HEK293 (cell line): Measurements from ENCODE around the gene GON7.

ENCODE experiments used
- CTCF ChIA-PET: fragments of 350-600 bp; formaldehyde crosslinking; extraction: SDS; loops from one replicate; lab custom pipeline; 2021; ENCODE audit warnings: antibody characterized with exemption; lab: Yijun Ruan, JAX
- POLR2A ChIA-PET: fragments of 300-600 bp; formaldehyde crosslinking; extraction: SDS; loops from one replicate; lab custom pipeline; 2020; ENCODE audit warnings: antibody characterized with exemption, inconsistent platforms; lab: Yijun Ruan, JAX
- H3K27ac ChIP-seq: fragments of 200-500 bp; sonication (Bioruptor generic); 2 replicates; pipeline ENCODE4 v1.5.1; 2014; ENCODE audit warnings: low read depth, low read length, control low read depth, inconsistent platforms; ENCODE audit errors: extremely low read depth
- H3K36me3 ChIP-seq, 2 experiments: fragments of 200-500 bp in 1 of 2; sonication (Bioruptor generic) in 1 of 2; 1 replicate in 1 of 2; 2 replicates in 1 of 2; pipeline ENCODE4 v1.5.1; 2014 to 2017; ENCODE audit warnings: inconsistent platforms in 2 of 2, low read length in 2 of 2; ENCODE audit not compliant: control insufficient read depth in 2 of 2, insufficient read depth in 1 of 2
- H3K4me1 ChIP-seq: fragments of 200-500 bp; sonication (Bioruptor generic); 2 replicates; pipeline ENCODE4 v1.5.1; 2014; ENCODE audit warnings: mild to moderate bottlenecking, low read length, inconsistent platforms; ENCODE audit not compliant: control insufficient read depth, insufficient read depth
- H3K4me3 ChIP-seq: 2 replicates; pipeline ENCODE4 v1.5.1; 2011; ENCODE audit warnings: low read depth, mild to moderate bottlenecking, control low read depth, low read length, moderate library complexity
- H3K9me3 ChIP-seq: fragments of 200-500 bp; sonication (Bioruptor generic); 2 replicates; pipeline ENCODE4 v1.5.1; 2014; ENCODE audit warnings: low read depth, low read length, inconsistent platforms; ENCODE audit not compliant: control insufficient read depth, insufficient read depth
- EGR2 ChIP-seq: fragments of 450-650 bp; formaldehyde crosslinking; IDR thresholded peaks from 2 replicates; pipeline ENCODE4 v1.5.1; 2016; ENCODE audit warnings: low read depth, missing biosample characterization, missing genetic modification characterization
- KLF8 ChIP-seq: fragments of 450-650 bp; formaldehyde crosslinking; IDR thresholded peaks from 2 replicates; pipeline ENCODE4 v1.5.1; 2016; ENCODE audit warnings: missing biosample characterization, missing genetic modification characterization
- PATZ1 ChIP-seq: fragments of 450-650 bp; formaldehyde crosslinking; IDR thresholded peaks from 2 replicates; pipeline ENCODE4 v1.5.1; 2016; ENCODE audit warnings: missing biosample characterization, missing genetic modification characterization
- REST ChIP-seq: fragments of 450-650 bp; formaldehyde crosslinking; IDR thresholded peaks from 2 replicates; pipeline ENCODE4 v1.5.1; 2016; ENCODE audit warnings: missing biosample characterization, missing genetic modification characterization
- ZBTB1 ChIP-seq: fragments of 450-650 bp; formaldehyde crosslinking; IDR thresholded peaks from 2 replicates; pipeline ENCODE4 v1.5.1; 2016; ENCODE audit warnings: missing biosample characterization, missing genetic modification characterization
- ZFHX2 ChIP-seq: fragments of 450-650 bp; formaldehyde crosslinking; conservative IDR thresholded peaks from 2 replicates; pipeline ENCODE4 v1.5.1; 2016; ENCODE audit warnings: missing biosample characterization, missing genetic modification characterization
- ZNF146 ChIP-seq: fragments of 450-650 bp; formaldehyde crosslinking; IDR thresholded peaks from 2 replicates; pipeline ENCODE4 v1.5.1; 2016; ENCODE audit warnings: missing biosample characterization, missing genetic modification characterization
- ZNF174 ChIP-seq: fragments of 450-650 bp; formaldehyde crosslinking; IDR thresholded peaks from 2 replicates; pipeline ENCODE4 v1.5.0; 2017; ENCODE audit warnings: missing biosample characterization, mild to moderate bottlenecking, missing genetic modification characterization
- ZNF23 ChIP-seq: fragments of 450-650 bp; formaldehyde crosslinking; IDR thresholded peaks from 2 replicates; pipeline ENCODE4 v1.5.1; 2016; ENCODE audit warnings: missing biosample characterization, missing genetic modification characterization, borderline replicate concordance
- ZNF324 ChIP-seq: fragments of 450-650 bp; formaldehyde crosslinking; IDR thresholded peaks from 2 replicates; pipeline ENCODE4 v1.5.1; 2016; ENCODE audit warnings: missing biosample characterization, missing genetic modification characterization
- ZNF394 ChIP-seq: fragments of 450-650 bp; formaldehyde crosslinking; IDR thresholded peaks from 2 replicates; pipeline ENCODE4 v1.5.1; 2016; ENCODE audit warnings: missing biosample characterization, missing genetic modification characterization, mild to moderate bottlenecking, moderate library complexity, borderline replicate concordance
- ZNF791 ChIP-seq: fragments of 450-650 bp; formaldehyde crosslinking; IDR thresholded peaks from 2 replicates; pipeline ENCODE4 v1.5.1; 2016; ENCODE audit warnings: missing biosample characterization, missing genetic modification characterization
- ZXDB ChIP-seq: fragments of 450-650 bp; formaldehyde crosslinking; IDR thresholded peaks from 2 replicates; pipeline ENCODE4 v1.5.1; 2016; ENCODE audit warnings: missing biosample characterization, missing genetic modification characterization
- TF ChIP-seq, protein P1 (sequence below): fragments of 450-650 bp; formaldehyde crosslinking; IDR thresholded peaks from 2 replicates; pipeline ENCODE4 v1.5.1; 2016; ENCODE audit warnings: missing biosample characterization, missing genetic modification characterization, borderline replicate concordance

GON7 gene

DNA sequence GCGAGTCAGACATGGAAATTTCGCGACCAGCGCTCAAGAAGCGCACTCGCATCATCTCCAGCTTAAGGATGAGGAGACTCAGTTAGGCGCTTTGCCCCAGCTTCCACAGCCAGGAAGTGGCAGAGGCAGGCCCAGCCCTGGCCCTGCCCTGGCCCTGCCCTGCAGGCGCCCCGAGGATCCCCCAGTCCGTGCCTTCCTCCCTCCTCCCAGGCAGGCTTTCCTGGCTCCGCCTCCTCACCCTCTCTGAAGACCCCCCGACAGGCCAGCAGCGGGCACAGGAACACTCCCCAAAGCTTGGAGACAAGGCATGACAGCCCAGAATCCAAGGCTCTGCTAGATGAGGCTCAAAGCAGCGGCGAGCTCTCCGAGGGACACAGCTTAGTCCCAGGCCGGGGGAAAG, 25.3 kb upstream of the GON7 start:
- H3K27ac ChIP-seq, result no peak overlapping the region
- peaks cover 6 to 24% of the 10 kb centered on the region in 2 experiments; a peak in 2 of 3 replicates for H3K36me3 ChIP-seq
- CTCF ChIA-PET, result interaction anchor here (0.6 to 1.2 kb wide), 3 partner anchors 26 to 470 kb away, joined by 3 read pairs; no protein-coding TSS in a partner anchor
- H3K4me3 ChIP-seq, result no peak overlapping the region
- no peak for TF ChIP-seq KLF8 (tag by site-specific recombination)
- H3K4me1 ChIP-seq, result 0 out of 2 replicates have a peak, but pooled peaks cover 3% of the 10 kb centered on the region
- no peaks in the 10 kb centered on the region for H3K9me3 ChIP-seq
- POLR2A ChIA-PET, result no interaction called here

DNA sequence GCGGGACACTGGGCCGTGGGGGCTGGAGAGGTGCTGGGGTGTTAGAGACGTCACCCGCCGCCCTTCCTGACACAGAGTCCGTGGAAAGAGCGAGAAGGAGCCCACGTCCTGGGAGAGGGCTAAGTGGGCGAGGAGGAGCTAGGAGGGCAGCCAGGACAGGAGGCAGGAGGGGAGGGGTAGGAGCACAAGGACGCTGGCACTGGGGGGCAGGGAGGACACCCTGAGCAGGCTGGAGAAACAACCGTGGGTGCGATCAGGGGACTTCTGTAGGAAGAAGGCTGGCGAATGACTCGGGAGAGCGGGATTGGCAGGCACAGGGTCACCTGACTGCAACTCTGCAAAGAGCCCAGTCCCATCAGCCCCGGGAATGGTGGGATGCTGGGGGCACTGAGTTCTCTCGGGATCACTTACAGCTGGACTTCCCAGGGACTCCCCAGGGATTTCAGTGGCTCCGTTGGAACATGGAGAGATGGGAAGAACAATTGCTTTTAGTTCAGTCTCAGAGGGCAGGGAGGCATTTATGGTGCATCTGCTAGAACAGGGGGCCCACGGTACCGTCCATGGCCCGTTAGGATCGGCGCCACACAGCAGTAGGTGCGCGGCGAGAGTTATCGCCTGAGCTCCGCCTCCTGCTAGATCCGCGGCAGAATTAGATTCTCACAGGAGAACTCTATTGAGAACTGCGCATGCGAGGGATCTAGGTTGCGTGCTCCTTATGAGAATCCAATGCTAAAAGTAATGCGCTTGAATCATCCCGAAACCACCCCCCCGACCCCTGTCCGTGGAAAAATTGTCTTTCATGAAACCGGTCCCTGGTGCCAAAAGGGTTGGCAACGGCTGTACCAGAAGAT, 24.5 kb upstream of the GON7 start:
- TF ChIP-seq ZNF394 (tag by site-specific recombination), result no peak
- TF ChIP-seq ZNF791 (tag by site-specific recombination), result no peak
- no peak for TF ChIP-seq ZNF324 (tag by site-specific recombination)
- TF ChIP-seq ZNF146 (tag by site-specific recombination), result no peak
- no peak for TF ChIP-seq ZXDB (tag by site-specific recombination)
- TF ChIP-seq PATZ1, result 0 out of 2 replicates have a peak, but pooled peaks have one; percentile 2
- TF ChIP-seq ZNF174 (tag by site-specific recombination), result no peak
- no peak for TF ChIP-seq REST (tag by site-specific recombination)
- peak; percentile 70 for TF ChIP-seq EGR2 (tag by site-specific recombination)
- TF ChIP-seq, protein P1, sequence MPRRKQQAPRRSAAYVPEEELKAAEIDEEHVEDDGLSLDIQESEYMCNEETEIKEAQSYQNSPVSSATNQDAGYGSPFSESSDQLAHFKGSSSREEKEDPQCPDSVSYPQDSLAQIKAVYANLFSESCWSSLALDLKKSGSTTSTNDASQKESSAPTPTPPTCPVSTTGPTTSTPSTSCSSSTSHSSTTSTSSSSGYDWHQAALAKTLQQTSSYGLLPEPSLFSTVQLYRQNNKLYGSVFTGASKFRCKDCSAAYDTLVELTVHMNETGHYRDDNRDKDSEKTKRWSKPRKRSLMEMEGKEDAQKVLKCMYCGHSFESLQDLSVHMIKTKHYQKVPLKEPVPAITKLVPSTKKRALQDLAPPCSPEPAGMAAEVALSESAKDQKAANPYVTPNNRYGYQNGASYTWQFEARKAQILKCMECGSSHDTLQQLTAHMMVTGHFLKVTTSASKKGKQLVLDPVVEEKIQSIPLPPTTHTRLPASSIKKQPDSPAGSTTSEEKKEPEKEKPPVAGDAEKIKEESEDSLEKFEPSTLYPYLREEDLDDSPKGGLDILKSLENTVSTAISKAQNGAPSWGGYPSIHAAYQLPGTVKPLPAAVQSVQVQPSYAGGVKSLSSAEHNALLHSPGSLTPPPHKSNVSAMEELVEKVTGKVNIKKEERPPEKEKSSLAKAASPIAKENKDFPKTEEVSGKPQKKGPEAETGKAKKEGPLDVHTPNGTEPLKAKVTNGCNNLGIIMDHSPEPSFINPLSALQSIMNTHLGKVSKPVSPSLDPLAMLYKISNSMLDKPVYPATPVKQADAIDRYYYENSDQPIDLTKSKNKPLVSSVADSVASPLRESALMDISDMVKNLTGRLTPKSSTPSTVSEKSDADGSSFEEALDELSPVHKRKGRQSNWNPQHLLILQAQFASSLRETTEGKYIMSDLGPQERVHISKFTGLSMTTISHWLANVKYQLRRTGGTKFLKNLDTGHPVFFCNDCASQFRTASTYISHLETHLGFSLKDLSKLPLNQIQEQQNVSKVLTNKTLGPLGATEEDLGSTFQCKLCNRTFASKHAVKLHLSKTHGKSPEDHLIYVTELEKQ (tag by site-specific recombination), result no peak
- peak; percentile 74 for TF ChIP-seq ZFHX2
- no peak for TF ChIP-seq ZNF23 (tag by site-specific recombination)
- no peak for TF ChIP-seq ZBTB1 (tag by site-specific recombination)
- TF ChIP-seq, all 188 proteins: peak for 3
- POLR2A ChIA-PET, result interaction anchor here (0.8 kb wide), 1 partner anchor 24 kb away, joined by 3 read pairs; the partner anchor contains the start of genes GON7 and UBR7
- Histone ChIP-seq H3K36me3 (peaks cover 11 to 30% of the 10 kb centered on the region in 2 experiments), H3K4me1 (0 out of 2 replicates have a peak, but pooled peaks cover 3% of the 10 kb centered on the region), H3K4me3 (peak overlapping the region; percentile 21), H3K27ac (no peak overlapping the region; the same call in 1 of the 2 replicates), H3K9me3 (no peaks in the 10 kb centered on the region)
- CTCF ChIA-PET, result interaction anchor here (0.6 kb wide), 1 partner anchor 26 kb away, joined by 3 read pairs; no protein-coding TSS in a partner anchor
